ENCODE results near the gene CDIPT.

DNA sequence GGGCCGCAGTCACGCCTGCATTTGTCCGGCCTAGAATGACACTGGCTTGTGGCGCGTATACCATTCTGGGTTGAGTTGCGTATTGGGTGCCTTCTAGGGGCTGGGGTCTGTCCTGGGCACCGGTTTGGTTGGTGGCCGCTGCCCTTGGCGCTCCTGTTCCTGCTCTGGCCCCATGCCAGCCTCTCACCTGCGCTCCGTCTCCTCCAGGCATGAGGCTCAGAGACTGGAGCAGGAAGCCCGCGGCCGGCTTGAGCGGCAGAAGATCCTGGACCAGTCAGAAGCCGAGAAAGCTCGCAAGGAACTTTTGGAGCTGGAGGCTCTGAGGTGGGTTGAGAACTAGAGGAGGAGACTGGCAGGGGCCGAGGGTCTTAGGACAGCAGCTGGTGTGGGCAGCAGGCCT, 17.4 kb downstream of the CDIPT start:
- TF ChIP-seq POLR2A (IDR thresholded peaks at IDR 0.05) (no peak), POLR2AphosphoS5 (IDR thresholded peaks at IDR 0.05; ENCODE audit: insufficient read depth in 1 of 2, low read depth in 1 of 2) (no peak)

All from vagina (tissue), 2 donors.